Panc1 (cell line): ENCODE measurements around the gene SHC3. TPM values are rescaled to one million over a fixed set of nuclear protein-coding genes. Genes with fewer than 3 reads are reported as not detected.

Experiments used
- ATAC-seq: fragments of 200-7000 bp; cut with Tn5 transposase; 2 replicates; pipeline ENCODE4 v1.9.1; 2020; ENCODE audit warnings: mild to moderate bottlenecking, moderate library complexity
- BruUV-seq: library from RNA; stranded (reverse); fragments of 400-500 nt; replicated peaks from 2 replicates; lab custom pipeline; 2021; lab: Mats Ljungman, UMichigan
- CTCF ChIA-PET: fragments of 300-600 bp; sonication (Branson Sonifier 250); formaldehyde crosslinking; loops from one replicate; lab custom pipeline; 2022; ENCODE audit warnings: antibody characterized with exemption; lab: Charles Lee
- POLR2A ChIA-PET: fragments of 300-600 bp; sonication (Branson Sonifier 250); formaldehyde crosslinking; loops from one replicate; lab custom pipeline; 2022; ENCODE audit warnings: antibody characterized with exemption; lab: Charles Lee
- DNase-seq: peaks from one replicate; pipeline ENCODE4 v3.0.0-alpha.2; 2010; ENCODE audit warnings: low read depth, low spot score
- H3K27ac ChIP-seq: 2 replicates; pipeline ENCODE4 v1.5.1; 2011; ENCODE audit warnings: mild to moderate bottlenecking, low read length, inconsistent platforms
- H3K27me3 ChIP-seq: fragments of 200-500 bp; sonication (Bioruptor generic); 2 replicates; pipeline ENCODE4 v1.6.0; 2014; ENCODE audit warnings: low read length, inconsistent platforms; ENCODE audit not compliant: control insufficient read depth, insufficient read depth
- H3K36me3 ChIP-seq: fragments of 200-500 bp; sonication (Bioruptor generic); 2 replicates; pipeline ENCODE4 v1.5.1; 2014; ENCODE audit warnings: inconsistent platforms, mild to moderate bottlenecking, low read length, moderate library complexity; ENCODE audit not compliant: control insufficient read depth, insufficient read depth
- H3K4me1 ChIP-seq: 2 replicates; pipeline ENCODE4 v1.5.1; 2011; ENCODE audit warnings: inconsistent platforms, mild to moderate bottlenecking, low read length, moderate library complexity; ENCODE audit not compliant: control insufficient read depth, insufficient read depth
- H3K4me3 ChIP-seq, 2 experiments: 2 replicates each; pipeline ENCODE4 v1.5.1; 2011 to 2012; ENCODE audit warnings: low read depth in 2 of 2, low read length in 2 of 2, mild to moderate bottlenecking in 2 of 2, inconsistent platforms in 1 of 2, moderate library complexity in 1 of 2
- H3K9me3 ChIP-seq: fragments of 200-500 bp; sonication (Bioruptor generic); 2 replicates; pipeline ENCODE4 v1.5.1; 2014; ENCODE audit warnings: low read depth, mild to moderate bottlenecking, inconsistent platforms, low read length, moderate library complexity; ENCODE audit not compliant: control insufficient read depth, insufficient read depth
- POLR2AphosphoS5 ChIP-seq: IDR thresholded peaks from 2 replicates; pipeline ENCODE4 v1.6.1; 2012; ENCODE audit warnings: mild to moderate bottlenecking, low read depth, low read length, moderate library complexity
- SIN3A ChIP-seq: IDR thresholded peaks from 2 replicates; pipeline ENCODE4 v1.6.1; 2012; ENCODE audit warnings: low read depth, mild to moderate bottlenecking, low read length, moderate library complexity, borderline replicate concordance; ENCODE audit not compliant: insufficient read depth
- TCF7L2 ChIP-seq: IDR thresholded peaks from 2 replicates; pipeline ENCODE4 v1.6.1; 2011; ENCODE audit warnings: mild to moderate bottlenecking, low read depth, low read length, inconsistent platforms
- in situ Hi-C: cut with HindIII; loops from 2 replicates; pipeline ENCODE4 v1.10.0; 2016; ENCODE audit warnings: low sequenced_read_pairs, low pct_unique_long_range_greater_than_20kb
- intact Hi-C: fragments of 100-400 bp; cut with micrococcal nuclease; formaldehyde crosslinking; loops from one replicate; pipeline ENCODE4 v1.10.0; 2022; ENCODE audit not compliant: unreplicated experiment
- total RNA-seq: library from RNA; stranded (reverse); gene quantifications from one replicate; pipeline ENCODE4 v1.2.1, GENCODE V29; 2021; ENCODE audit not compliant: unreplicated experiment
- TF ChIP-seq, protein P1 (sequence below): fragments of 450-650 bp; IDR thresholded peaks from 2 replicates; pipeline ENCODE4 v1.5.1; 2017; ENCODE audit warnings: mild to moderate bottlenecking
- TF ChIP-seq, protein P2 (sequence below), 2 experiments: IDR thresholded peaks; 2 replicates each; pipeline ENCODE4 v1.6.1; 2011 to 2012; ENCODE audit warnings: low read depth in 2 of 2, control low read depth in 1 of 2, low read length in 1 of 2, mild to moderate bottlenecking in 1 of 2, moderate library complexity in 1 of 2; ENCODE audit not compliant: insufficient read depth in 1 of 2

Gene SHC3
- total RNA-seq, 1 experiment from 2014 or later = 1.7 TPM

DNA sequence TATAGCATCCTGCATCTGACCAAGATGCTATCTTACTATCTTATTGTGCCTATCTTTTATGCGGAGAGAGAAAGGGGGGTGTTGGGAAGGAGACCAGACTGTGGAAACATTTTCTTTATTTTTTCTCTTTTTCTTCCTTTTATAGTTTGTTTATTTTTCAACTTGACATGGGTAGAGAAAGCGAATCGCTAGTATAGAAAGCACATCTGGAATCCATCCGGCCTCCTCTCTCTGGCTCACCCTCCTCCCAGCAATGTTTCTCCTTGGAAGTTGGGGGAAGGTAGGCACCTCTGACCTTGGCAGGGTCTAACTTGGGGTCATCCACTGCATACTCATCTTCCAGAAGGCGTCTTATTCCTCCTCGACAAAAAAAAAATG, 183.4 kb downstream of the SHC3 start:
- in situ Hi-C loops (no loop called here), intact Hi-C loops (no loop called here)
- ChIA-PET POLR2A (interaction anchor here (0.6 kb wide), 1 partner anchor 725 kb away, joined by 4 read pairs; no protein-coding TSS in a partner anchor), CTCF (no interaction called here)
- Histone ChIP-seq H3K27me3 (no peaks in the 10 kb centered on the region), H3K27ac (no peak overlapping the region), H3K4me1 (peaks cover 2% of the 10 kb centered on the region), H3K9me3 (no peaks in the 10 kb centered on the region), H3K4me3 (no peak overlapping the region), H3K36me3 (no peaks in the 10 kb centered on the region)
- no TSS peak for BruUV-seq
- DNase-seq = no peak
- no peak for TF ChIP-seq POLR2AphosphoS5
- TF ChIP-seq SIN3A = no peak
- TF ChIP-seq, protein P1, sequence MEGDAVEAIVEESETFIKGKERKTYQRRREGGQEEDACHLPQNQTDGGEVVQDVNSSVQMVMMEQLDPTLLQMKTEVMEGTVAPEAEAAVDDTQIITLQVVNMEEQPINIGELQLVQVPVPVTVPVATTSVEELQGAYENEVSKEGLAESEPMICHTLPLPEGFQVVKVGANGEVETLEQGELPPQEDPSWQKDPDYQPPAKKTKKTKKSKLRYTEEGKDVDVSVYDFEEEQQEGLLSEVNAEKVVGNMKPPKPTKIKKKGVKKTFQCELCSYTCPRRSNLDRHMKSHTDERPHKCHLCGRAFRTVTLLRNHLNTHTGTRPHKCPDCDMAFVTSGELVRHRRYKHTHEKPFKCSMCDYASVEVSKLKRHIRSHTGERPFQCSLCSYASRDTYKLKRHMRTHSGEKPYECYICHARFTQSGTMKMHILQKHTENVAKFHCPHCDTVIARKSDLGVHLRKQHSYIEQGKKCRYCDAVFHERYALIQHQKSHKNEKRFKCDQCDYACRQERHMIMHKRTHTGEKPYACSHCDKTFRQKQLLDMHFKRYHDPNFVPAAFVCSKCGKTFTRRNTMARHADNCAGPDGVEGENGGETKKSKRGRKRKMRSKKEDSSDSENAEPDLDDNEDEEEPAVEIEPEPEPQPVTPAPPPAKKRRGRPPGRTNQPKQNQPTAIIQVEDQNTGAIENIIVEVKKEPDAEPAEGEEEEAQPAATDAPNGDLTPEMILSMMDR = no peak
- TF ChIP-seq, protein P2, sequence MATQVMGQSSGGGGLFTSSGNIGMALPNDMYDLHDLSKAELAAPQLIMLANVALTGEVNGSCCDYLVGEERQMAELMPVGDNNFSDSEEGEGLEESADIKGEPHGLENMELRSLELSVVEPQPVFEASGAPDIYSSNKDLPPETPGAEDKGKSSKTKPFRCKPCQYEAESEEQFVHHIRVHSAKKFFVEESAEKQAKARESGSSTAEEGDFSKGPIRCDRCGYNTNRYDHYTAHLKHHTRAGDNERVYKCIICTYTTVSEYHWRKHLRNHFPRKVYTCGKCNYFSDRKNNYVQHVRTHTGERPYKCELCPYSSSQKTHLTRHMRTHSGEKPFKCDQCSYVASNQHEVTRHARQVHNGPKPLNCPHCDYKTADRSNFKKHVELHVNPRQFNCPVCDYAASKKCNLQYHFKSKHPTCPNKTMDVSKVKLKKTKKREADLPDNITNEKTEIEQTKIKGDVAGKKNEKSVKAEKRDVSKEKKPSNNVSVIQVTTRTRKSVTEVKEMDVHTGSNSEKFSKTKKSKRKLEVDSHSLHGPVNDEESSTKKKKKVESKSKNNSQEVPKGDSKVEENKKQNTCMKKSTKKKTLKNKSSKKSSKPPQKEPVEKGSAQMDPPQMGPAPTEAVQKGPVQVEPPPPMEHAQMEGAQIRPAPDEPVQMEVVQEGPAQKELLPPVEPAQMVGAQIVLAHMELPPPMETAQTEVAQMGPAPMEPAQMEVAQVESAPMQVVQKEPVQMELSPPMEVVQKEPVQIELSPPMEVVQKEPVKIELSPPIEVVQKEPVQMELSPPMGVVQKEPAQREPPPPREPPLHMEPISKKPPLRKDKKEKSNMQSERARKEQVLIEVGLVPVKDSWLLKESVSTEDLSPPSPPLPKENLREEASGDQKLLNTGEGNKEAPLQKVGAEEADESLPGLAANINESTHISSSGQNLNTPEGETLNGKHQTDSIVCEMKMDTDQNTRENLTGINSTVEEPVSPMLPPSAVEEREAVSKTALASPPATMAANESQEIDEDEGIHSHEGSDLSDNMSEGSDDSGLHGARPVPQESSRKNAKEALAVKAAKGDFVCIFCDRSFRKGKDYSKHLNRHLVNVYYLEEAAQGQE (IDR thresholded peaks at IDR 0.05; ENCODE audit: insufficient read depth in 1 of 2, low read depth in 2 of 2, low read length in 1 of 2) = no peak
- no peak for TF ChIP-seq TCF7L2
- no peak for ATAC-seq

DNA sequence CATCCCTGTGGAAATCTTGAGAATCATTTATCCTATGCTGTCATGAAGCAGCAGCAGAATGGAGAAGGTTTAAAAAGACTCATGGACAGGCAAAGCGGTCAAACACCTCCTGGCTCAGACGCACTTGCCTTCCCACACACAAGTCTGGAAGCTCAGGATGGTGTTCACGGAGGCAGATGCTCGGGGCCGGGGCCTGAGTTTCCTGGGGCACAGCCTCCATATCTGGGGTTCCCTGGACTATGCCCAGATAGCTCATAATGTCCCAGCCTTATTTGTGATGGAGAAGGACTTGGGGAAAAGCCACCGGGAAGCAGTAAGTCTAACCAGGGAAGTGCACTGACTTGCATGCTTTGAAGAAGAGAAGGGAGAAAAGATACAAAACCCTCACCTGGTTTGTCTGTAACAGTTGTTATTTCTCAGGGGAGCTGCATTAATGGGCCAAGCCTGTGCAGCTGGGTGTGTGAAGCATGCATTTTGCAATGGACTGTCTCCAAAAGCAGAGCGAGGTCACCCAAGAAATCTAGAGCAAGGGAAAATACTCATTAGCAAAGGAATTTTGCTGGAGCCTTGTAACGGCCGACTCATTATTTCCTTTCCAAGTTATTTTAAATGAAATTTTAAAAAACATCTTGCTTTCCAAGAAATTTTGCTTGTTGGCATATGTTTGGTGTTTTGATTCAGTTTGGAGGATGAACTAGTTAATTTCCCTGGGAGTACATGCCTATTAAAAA, 184.0 kb downstream of the SHC3 start:
- intact Hi-C loops = no loop called here
- BruUV-seq = no TSS peak

More for the DNA sequence above, 184.0 kb downstream of the SHC3 start:
- DNase-seq (no peak), ATAC-seq (no peak)
- ChIA-PET CTCF (no interaction called here), POLR2A (interaction anchor here (0.6 kb wide), 1 partner anchor 724 kb away, joined by 4 read pairs; no protein-coding TSS in a partner anchor)
- Histone ChIP-seq H3K4me1 (peaks cover 2% of the 10 kb centered on the region), H3K4me3 (no peak overlapping the region), H3K9me3 (no peaks in the 10 kb centered on the region), H3K27me3 (no peaks in the 10 kb centered on the region), H3K27ac (no peak overlapping the region), H3K36me3 (no peaks in the 10 kb centered on the region)
- in situ Hi-C loops = no loop called here
- TF ChIP-seq SIN3A (no peak), TCF7L2 (no peak)
- TF ChIP-seq, protein P1 = no peak
